Mucosa of stomach (tissue), 1 donor: Measurements from ENCODE around the gene CEP57.
A peak's percentile ranks its signal among the peaks of the same experiment; 100 is the strongest.

Source experiments
- H3K27me3 ChIP-seq: one replicate; pipeline ENCODE4 v1.7.0; 2013; ENCODE audit warnings: mild to moderate bottlenecking, low read length; ENCODE audit not compliant: control insufficient read depth, insufficient read depth
- H3K36me3 ChIP-seq: one replicate; pipeline ENCODE4 v1.7.0; 2013; ENCODE audit warnings: low read length; ENCODE audit not compliant: control insufficient read depth, insufficient read depth
- H3K4me1 ChIP-seq: one replicate; pipeline ENCODE4 v1.7.0; 2013; ENCODE audit warnings: mild to moderate bottlenecking, low read length; ENCODE audit not compliant: control insufficient read depth, insufficient read depth
- H3K4me3 ChIP-seq: one replicate; pipeline ENCODE4 v1.7.0; 2013; ENCODE audit warnings: low read length
- H3K9ac ChIP-seq: one replicate; pipeline ENCODE4 v1.7.0; 2013; ENCODE audit warnings: mild to moderate bottlenecking, low read length, moderate library complexity
- H3K9me3 ChIP-seq: one replicate; pipeline ENCODE4 v1.7.0; 2013; ENCODE audit warnings: mild to moderate bottlenecking, low read length, moderate library complexity; ENCODE audit not compliant: control insufficient read depth
- donor health status: Pancreatic carcinoma.

CEP57 gene

DNA sequence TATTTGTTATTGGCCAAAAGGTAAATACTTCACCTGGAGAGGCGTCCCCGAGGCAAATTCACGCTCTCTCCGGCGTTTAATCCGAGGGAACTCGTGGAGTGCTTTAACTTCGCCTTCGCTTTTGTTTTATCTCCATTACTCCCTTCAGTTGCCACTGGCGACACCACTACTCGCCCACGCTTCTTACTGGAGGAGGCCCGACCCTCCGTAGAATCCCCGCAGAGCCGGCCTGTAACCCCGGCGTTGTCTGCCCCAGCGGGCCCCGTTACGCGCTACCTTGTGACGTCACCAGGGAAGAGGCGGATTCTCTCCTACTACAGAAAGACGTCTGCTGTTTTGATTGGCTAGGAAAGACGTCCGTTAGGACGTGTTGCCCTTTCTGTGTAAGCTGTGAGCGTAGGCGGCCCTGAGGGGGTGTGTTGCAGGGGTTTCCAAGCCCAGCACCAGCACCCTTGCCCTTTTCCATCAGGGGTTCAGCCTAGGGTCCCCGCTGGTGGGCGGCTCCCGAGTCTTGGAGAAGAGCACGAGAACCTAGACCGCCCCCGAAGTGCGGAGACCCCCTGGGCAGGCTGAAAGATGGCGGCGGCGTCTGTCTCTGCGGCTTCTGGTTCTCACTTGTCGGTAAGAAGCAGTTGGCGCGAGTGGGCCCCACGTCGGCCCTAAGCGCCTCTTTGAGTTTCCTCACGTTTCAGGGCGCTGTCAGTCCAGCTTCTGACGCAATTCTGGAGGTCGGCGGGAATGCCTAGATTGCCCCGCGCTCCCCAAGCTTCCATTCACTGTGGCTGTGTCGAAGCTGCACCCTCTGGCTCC is at the start of gene CEP57:
TSS of gene CEP57 (plus strand) at position 376 of the 810 bp plus-strand sequence. CDS start at position 577, 201 bp downstream.
- peak within 1 kb of the TSS; percentile 90 for H3K4me3 ChIP-seq
- no peaks in the 10 kb centered on the region for H3K27me3 ChIP-seq
- peaks cover 7% of the 10 kb centered on the region for H3K36me3 ChIP-seq
- H3K9ac ChIP-seq, result peak within 1 kb of the TSS; percentile 94
- H3K9me3 ChIP-seq, result no peaks in the 10 kb centered on the region
- H3K4me1 ChIP-seq, result peaks cover 10% of the 10 kb centered on the region

DNA sequence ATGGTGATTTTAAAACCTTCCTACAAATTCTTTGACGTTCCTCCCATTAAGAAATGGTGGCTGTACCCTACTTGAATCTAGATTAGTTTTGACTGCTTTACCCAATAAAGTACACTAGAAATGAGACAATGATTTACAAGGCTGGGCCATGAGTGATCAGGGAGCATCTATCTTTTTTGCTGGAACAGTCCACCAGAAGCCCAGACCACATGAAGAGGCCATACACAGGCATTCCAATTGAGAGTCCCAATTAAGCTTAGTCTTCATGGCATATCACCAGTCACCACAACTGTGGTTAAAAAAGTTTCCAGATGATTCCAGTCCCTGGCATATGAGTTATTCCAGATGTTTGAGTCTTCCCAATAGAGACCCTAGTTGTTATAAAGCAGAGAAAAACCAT is 40.2 kb upstream of the CEP57 start:
- Histone ChIP-seq H3K4me3 (no peak overlapping the region), H3K27me3 (no peaks in the 10 kb centered on the region), H3K36me3 (no peaks in the 10 kb centered on the region), H3K9me3 (no peaks in the 10 kb centered on the region), H3K9ac (no peak overlapping the region), H3K4me1 (no peaks in the 10 kb centered on the region)

DNA sequence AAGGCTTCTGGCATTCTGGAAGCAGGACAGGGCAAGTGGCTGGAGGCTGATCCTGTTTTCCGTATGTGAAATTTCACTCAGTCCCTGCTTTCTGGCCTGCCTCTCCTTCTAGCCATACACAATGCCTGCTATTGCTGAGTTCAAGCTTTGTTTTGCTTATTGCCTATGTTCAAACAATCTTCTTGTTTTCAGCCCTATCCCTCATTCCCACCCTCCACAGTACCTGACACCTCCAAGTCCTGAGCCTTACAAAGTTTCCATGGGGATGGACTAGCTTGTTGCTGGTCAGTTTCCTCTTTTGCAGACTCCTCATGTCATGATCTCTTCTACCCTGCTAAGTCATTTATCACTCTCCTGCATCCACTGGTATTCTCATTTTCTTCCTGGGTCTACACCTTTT is 38.8 kb upstream of the CEP57 start:
- Histone ChIP-seq H3K9me3 (no peaks in the 10 kb centered on the region), H3K4me3 (no peak overlapping the region), H3K9ac (no peak overlapping the region), H3K36me3 (no peaks in the 10 kb centered on the region), H3K27me3 (no peaks in the 10 kb centered on the region), H3K4me1 (no peaks in the 10 kb centered on the region)

DNA sequence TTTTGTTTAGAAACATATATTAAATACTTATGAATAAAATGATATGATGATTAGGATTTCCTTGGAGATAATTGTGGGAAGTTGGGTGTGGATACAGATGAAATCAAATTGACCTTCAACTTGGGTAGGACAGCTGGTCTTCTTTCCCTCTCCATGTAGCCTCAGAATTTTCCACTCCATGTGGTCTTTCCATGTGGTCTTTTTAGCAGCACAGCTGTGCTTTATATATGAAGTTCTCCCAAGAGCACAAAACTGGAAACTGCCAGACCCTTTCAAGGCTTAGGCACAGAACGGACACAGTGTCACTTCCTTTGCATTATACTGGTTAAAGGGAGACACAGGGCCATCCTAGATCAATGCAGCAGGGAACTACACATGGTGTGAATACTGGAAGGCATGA is 29.4 kb upstream of the CEP57 start:
- H3K27me3 ChIP-seq, result no peaks in the 10 kb centered on the region
- H3K4me3 ChIP-seq, result no peak overlapping the region
- H3K9ac ChIP-seq, result no peak overlapping the region
- no peaks in the 10 kb centered on the region for H3K4me1 ChIP-seq
- H3K36me3 ChIP-seq, result no peaks in the 10 kb centered on the region
- no peaks in the 10 kb centered on the region for H3K9me3 ChIP-seq

DNA sequence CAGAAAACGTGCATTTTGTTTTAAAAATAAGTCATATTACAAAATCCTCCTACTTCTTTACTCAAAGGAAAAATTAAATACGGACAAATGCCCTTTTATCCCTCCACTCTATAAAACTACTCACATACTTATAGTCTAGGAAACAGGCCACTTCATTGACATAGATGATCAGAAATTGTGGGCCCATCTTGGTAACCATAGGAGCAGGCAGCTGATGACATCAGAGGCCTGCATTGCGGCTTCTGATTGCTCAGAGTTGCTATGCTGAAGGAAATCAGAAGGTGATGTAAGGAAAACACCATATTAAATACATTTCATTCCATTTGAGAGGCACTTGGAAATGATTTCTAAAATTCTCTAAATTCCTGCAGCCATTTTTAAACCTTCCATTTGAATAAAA is 27.8 kb upstream of the CEP57 start:
- Histone ChIP-seq H3K9ac (no peak overlapping the region), H3K4me3 (no peak overlapping the region), H3K4me1 (no peaks in the 10 kb centered on the region), H3K9me3 (no peaks in the 10 kb centered on the region), H3K36me3 (no peaks in the 10 kb centered on the region), H3K27me3 (no peaks in the 10 kb centered on the region)

DNA sequence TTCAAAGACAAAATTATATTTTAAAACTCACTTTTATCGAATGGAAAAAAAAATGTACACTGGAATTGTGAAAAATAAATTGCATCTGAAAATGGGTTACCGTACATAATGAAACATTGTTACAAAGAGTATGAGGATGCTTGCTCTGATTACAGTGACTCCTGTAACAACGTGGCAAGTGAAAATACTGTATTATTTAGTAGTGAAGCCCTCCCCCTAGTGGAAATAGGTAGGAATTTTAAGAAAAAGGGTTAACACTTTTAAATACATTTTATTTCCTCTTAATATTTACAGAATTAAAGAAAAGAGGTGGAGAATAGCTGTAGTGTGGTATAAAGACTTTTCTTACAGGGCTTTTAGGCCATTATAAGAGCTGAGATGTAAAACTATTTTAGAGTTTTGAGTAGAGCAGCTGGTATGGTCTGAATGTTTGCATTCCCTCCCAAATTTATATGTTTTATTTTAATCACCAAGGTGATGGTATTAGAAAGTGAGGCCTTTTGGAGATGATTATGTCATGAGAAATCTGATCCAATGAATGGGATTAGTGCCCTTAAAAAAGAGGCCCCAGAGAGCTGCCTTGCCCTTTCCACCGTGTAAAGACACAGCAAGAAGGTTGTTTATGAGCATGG is 25.9 kb upstream of the CEP57 start:
- Histone ChIP-seq H3K36me3 (no peaks in the 10 kb centered on the region), H3K27me3 (no peaks in the 10 kb centered on the region), H3K9ac (no peak overlapping the region), H3K9me3 (no peaks in the 10 kb centered on the region), H3K4me1 (no peaks in the 10 kb centered on the region), H3K4me3 (no peak overlapping the region)

DNA sequence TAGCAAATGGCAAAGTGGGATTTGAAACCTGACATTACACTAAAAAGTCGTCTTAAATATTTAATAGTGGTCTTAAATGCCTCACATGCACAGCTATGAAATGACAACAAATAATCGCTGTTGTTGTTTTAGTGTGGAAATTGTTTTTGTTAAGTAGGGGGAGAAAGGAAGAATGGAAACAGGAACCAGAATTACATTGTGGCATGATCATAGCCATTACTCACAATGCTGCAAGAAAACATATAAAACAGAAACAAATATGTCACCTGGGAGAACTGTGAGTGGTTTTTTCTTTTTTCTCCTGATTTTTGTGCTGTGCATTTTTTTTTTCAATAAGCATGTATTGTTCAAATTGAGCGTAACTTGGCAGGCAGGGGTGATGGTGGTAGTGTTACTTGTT is 23.6 kb upstream of the CEP57 start:
- Histone ChIP-seq H3K27me3 (no peaks in the 10 kb centered on the region), H3K9me3 (no peaks in the 10 kb centered on the region), H3K9ac (no peak overlapping the region), H3K4me1 (no peaks in the 10 kb centered on the region), H3K4me3 (no peak overlapping the region), H3K36me3 (no peaks in the 10 kb centered on the region)

DNA sequence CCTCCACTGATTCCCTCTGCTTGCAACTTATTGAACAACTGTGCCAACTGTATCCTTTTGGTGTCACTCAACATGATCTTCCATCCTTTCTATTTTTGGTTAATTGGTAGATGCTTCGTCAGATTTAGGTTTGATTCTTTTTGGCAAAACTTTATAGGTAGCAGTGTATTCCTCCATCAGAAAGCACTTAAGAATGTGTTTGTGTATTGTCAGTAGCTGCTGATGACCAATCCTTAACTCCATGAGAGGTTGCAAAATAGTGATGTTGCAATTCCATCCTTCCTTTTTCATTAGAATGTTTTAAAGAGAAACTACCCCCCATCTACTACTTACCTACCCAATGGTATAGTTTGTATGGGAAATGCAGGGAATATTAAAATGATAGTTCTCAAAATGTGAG is 22.8 kb upstream of the CEP57 start:
- Histone ChIP-seq H3K27me3 (no peaks in the 10 kb centered on the region), H3K9me3 (no peaks in the 10 kb centered on the region), H3K4me3 (no peak overlapping the region), H3K4me1 (no peaks in the 10 kb centered on the region), H3K9ac (no peak overlapping the region), H3K36me3 (no peaks in the 10 kb centered on the region)

DNA sequence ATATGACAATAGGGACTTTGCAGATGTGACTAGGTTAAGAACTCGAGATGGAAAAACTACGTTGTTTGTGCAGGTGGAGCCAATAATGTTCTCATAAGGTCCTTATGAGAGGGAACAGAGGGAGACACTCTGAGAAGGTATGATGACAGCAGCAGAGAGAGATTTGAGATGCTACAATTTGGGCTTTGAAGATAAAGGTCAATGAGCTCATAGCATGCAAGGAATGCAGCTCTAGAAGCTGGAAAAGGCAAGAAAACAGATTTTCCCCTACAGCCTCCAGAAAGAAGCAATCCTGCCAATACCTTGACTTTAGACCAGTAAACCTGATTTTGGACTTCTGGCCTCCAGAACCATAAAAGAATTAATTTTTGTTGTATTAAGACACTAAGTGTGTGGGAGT is 21.8 kb upstream of the CEP57 start:
- H3K9ac ChIP-seq, result no peak overlapping the region
- no peaks in the 10 kb centered on the region for H3K4me1 ChIP-seq
- H3K4me3 ChIP-seq, result no peak overlapping the region
- H3K9me3 ChIP-seq, result no peaks in the 10 kb centered on the region
- no peaks in the 10 kb centered on the region for H3K36me3 ChIP-seq
- no peaks in the 10 kb centered on the region for H3K27me3 ChIP-seq

DNA sequence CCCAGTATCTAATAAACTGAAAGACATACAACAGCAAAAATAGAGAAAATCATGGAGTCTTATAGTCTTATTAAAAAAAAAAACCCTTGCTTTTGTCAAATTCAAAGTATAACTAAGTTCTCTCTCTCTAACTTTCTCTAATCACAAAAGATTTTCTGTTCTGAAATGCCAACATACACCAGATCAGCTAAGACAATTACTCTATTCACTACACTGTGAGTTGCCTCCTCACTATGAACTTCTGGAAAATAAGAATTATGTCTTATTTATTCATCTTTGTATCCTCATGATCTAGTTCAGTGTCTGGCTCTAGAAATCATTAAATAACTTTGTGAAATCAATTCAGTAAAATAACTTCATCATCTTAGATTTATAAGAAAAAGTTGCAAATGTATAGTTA is 13.4 kb upstream of the CEP57 start:
- Histone ChIP-seq H3K27me3 (no peaks in the 10 kb centered on the region), H3K4me3 (no peak overlapping the region), H3K9me3 (no peaks in the 10 kb centered on the region), H3K9ac (no peak overlapping the region), H3K4me1 (no peaks in the 10 kb centered on the region), H3K36me3 (no peaks in the 10 kb centered on the region)

DNA sequence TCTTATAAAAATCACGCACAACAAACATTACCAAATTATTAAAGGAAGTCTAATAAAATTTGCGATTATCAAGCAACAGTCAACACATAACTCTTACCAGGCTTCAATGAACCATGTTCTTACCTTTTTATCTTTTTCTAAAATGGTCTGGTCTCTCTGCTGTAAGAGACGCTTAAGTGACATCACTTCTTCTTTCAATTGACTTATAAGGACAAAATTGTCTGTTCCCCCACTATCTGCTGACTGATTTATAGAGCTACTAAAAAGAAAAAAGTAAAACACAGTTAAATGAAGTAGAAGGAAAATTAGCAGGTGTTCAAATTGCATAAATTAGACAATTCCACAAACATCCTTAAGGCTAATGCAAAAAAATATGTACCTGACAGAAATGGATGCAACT is 11.6 kb upstream of the CEP57 start:
- H3K4me1 ChIP-seq, result no peaks in the 10 kb centered on the region
- no peaks in the 10 kb centered on the region for H3K27me3 ChIP-seq
- no peaks in the 10 kb centered on the region for H3K36me3 ChIP-seq
- no peaks in the 10 kb centered on the region for H3K9me3 ChIP-seq
- H3K4me3 ChIP-seq, result no peak overlapping the region
- no peak overlapping the region for H3K9ac ChIP-seq

DNA sequence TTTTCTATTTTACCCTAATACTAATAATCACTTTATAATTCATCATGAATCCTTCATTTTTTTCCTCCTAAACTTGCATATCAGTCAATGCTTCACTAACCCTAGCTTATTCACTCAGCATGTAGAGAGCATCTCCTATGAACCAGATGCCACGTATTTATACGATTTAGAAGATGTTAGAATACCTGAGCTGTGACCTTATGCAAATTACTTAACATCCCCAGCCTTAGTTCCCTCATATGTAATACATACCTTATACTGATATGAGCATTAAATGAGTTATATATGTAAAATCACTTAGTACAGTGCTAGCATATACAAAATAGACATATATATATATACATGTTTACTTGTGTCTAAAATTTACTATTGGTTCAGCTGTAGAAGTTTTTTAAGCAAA is 9.8 kb upstream of the CEP57 start:
- Histone ChIP-seq H3K4me3 (no peak overlapping the region), H3K36me3 (peaks cover under 1% of the 10 kb centered on the region), H3K27me3 (no peaks in the 10 kb centered on the region), H3K9ac (no peak overlapping the region), H3K4me1 (no peaks in the 10 kb centered on the region), H3K9me3 (no peaks in the 10 kb centered on the region)
